Smooth muscle cell (in vitro differentiated cells): ENCODE results near the gene CCBE1. TPM values are rescaled to one million over a fixed set of nuclear protein-coding genes. Genes with fewer than 3 reads are reported as not detected.
A peak's percentile ranks its signal among the peaks of the same experiment; 100 is the strongest.

Experiments
- DNase-seq: peaks from one replicate; lab custom pipeline; 2025; ENCODE audit not compliant: unreplicated experiment; lab: John Stamatoyannopoulos, UW
- H2AFZ ChIP-seq: fragments of 200-600 bp; sonication (generic); 2 replicates; pipeline ENCODE4 v1.6.0; 2016; ENCODE audit warnings: antibody characterized with exemption, low read depth, mild to moderate bottlenecking
- H3F3A ChIP-seq: fragments of 200-600 bp; sonication (generic); 2 replicates; pipeline ENCODE4 v1.6.0; 2017; ENCODE audit warnings: antibody characterized with exemption, low read depth
- H3K27ac ChIP-seq: fragments of 200-600 bp; sonication (generic); 2 replicates; pipeline ENCODE4 v1.5.1; 2016; ENCODE audit warnings: low read depth, mild to moderate bottlenecking
- H3K27me3 ChIP-seq: fragments of 200-600 bp; sonication (generic); 2 replicates; pipeline ENCODE4 v1.6.1; 2016; ENCODE audit warnings: low read depth, mild to moderate bottlenecking
- H3K36me3 ChIP-seq: fragments of 200-600 bp; sonication (generic); 2 replicates; pipeline ENCODE4 v1.5.1; 2016; ENCODE audit warnings: low read depth
- H3K4me1 ChIP-seq: fragments of 200-600 bp; sonication (generic); 2 replicates; pipeline ENCODE4 v1.5.1; 2016; ENCODE audit warnings: low read depth
- H3K4me2 ChIP-seq: fragments of 200-600 bp; sonication (generic); 2 replicates; pipeline ENCODE4 v1.6.0; 2016; ENCODE audit warnings: mild to moderate bottlenecking
- H3K4me3 ChIP-seq: fragments of 200-600 bp; sonication (generic); 2 replicates; pipeline ENCODE4 v1.5.1; 2016; ENCODE audit warnings: mild to moderate bottlenecking
- H3K79me2 ChIP-seq: fragments of 200-600 bp; sonication (generic); 2 replicates; pipeline ENCODE4 v1.6.0; 2016; ENCODE audit warnings: low read depth, mild to moderate bottlenecking
- H3K9ac ChIP-seq: fragments of 200-600 bp; sonication (generic); 2 replicates; pipeline ENCODE4 v1.6.0; 2016; ENCODE audit warnings: low read depth
- H3K9me3 ChIP-seq: fragments of 200-600 bp; sonication (generic); replicated peaks from 2 replicates; pipeline ENCODE4 v1.5.1; 2016; ENCODE audit warnings: low read depth
- H4K20me1 ChIP-seq: fragments of 200-600 bp; sonication (generic); 2 replicates; pipeline ENCODE4 v1.6.0; 2016; ENCODE audit warnings: low read depth
- CTCF ChIP-seq: fragments of 200-600 bp; sonication (generic); IDR thresholded peaks from 2 replicates; pipeline ENCODE4 v1.5.1; 2017; ENCODE audit warnings: borderline replicate concordance, mild to moderate bottlenecking, antibody characterized with exemption; ENCODE audit not compliant: insufficient read depth, poor library complexity, severe bottlenecking
- WGBS: methylation state at CpG from one replicate; pipeline ENCODE4 v1.1.7; 2016; ENCODE audit warnings: low lambda C conversion rate; 5-methylcytosine and 5-hydroxymethylcytosine counted together
- polyA plus RNA-seq: library from polyadenylated mRNA; unstranded; fragments of >200 nt; fragmentation: Nextera tagmentation; extraction: Ambion mirVana; gene quantifications from 2 replicates; pipeline ENCODE4 v1.2.1, GENCODE V29; 2016
- total RNA-seq: library from RNA; depleted of rRNA; stranded (reverse); fragments of >200 nt; gene quantifications from 2 replicates; pipeline ENCODE4 v1.2.3, GENCODE V29; 2014

CCBE1 gene
- total and polyA plus RNA-seq, 2 experiments from 2014 or later = 3.1 TPM; not detected in 1

- 68% methylated on average over 1 of the region's 1 CpG for WGBS
- DNase-seq = no peak
- Histone ChIP-seq H3K9ac (no peak overlapping the region), H3K79me2 (no peaks in the 10 kb centered on the region), H3K4me2 (no peak overlapping the region), H3K9me3 (no peaks in the 10 kb centered on the region), H3F3A (no peaks in the 10 kb centered on the region), H3K36me3 (no peaks in the 10 kb centered on the region), H2AFZ (no peak overlapping the region), H3K27me3 (peaks cover 25% of the 10 kb centered on the region), H3K4me1 (peaks cover 8% of the 10 kb centered on the region), H3K27ac (no peak overlapping the region), H4K20me1 (no peaks in the 10 kb centered on the region), H3K4me3 (no peak overlapping the region)
- TF ChIP-seq CTCF = no peak
These were observed 6.9 kb upstream of the CCBE1 start for GRCh38 chr18:59704146-59704545.

- Histone ChIP-seq H3K79me2 (no peaks in the 10 kb centered on the region), H3K9ac (no peak overlapping the region), H3K27me3 (peaks cover 51% of the 10 kb centered on the region), H2AFZ (no peak overlapping the region), H4K20me1 (no peaks in the 10 kb centered on the region), H3K36me3 (no peaks in the 10 kb centered on the region), H3K9me3 (no peaks in the 10 kb centered on the region), H3F3A (no peaks in the 10 kb centered on the region), H3K4me2 (no peak overlapping the region), H3K27ac (no peak overlapping the region), H3K4me3 (no peak overlapping the region), H3K4me1 (peaks cover 10% of the 10 kb centered on the region)
- 91% methylated on average over 3 of the region's 3 CpGs for WGBS
- TF ChIP-seq CTCF = no peak
- no peak for DNase-seq
These were observed 4.0 kb upstream of the CCBE1 start for GRCh38 chr18:59701272-59701671.

- WGBS = 71% methylated on average over 3 of the region's 3 CpGs
- no peak for TF ChIP-seq CTCF
- H3K9ac ChIP-seq = no peak overlapping the region
- no peak overlapping the region for H2AFZ ChIP-seq
- H3K36me3 ChIP-seq = no peaks in the 10 kb centered on the region
- peaks cover 14% of the 10 kb centered on the region for H3K4me1 ChIP-seq
- peak overlapping the region; percentile 4 for H3K27ac ChIP-seq
- no peaks in the 10 kb centered on the region for H3K79me2 ChIP-seq
- no peaks in the 10 kb centered on the region for H3F3A ChIP-seq
- H3K4me3 ChIP-seq = no peak overlapping the region
- DNase-seq = no peak
- H4K20me1 ChIP-seq = no peaks in the 10 kb centered on the region
- peaks cover 55% of the 10 kb centered on the region for H3K27me3 ChIP-seq
- H3K4me2 ChIP-seq = no peak overlapping the region
- no peaks in the 10 kb centered on the region for H3K9me3 ChIP-seq
These were observed 3.3 kb upstream of the CCBE1 start for GRCh38 chr18:59700535-59700967.

- Histone ChIP-seq H3K36me3 (no peaks in the 10 kb centered on the region), H3K79me2 (no peaks in the 10 kb centered on the region), H3K27ac (no peak overlapping the region), H3K9me3 (no peaks in the 10 kb centered on the region), H3K4me1 (peaks cover 14% of the 10 kb centered on the region), H3K4me3 (no peak overlapping the region), H4K20me1 (no peaks in the 10 kb centered on the region), H2AFZ (no peak overlapping the region), H3K27me3 (peaks cover 61% of the 10 kb centered on the region), H3K4me2 (no peak overlapping the region), H3F3A (no peaks in the 10 kb centered on the region), H3K9ac (no peak overlapping the region)
- TF ChIP-seq CTCF = no peak
- WGBS = 70% methylated on average over 8 of the region's 8 CpGs
- DNase-seq = no peak
These were observed 2.7 kb upstream of the CCBE1 start for GRCh38 chr18:59699750-59700534.
